Stimulated activated naive CD4-positive, alpha-beta T cell treated with Interleukin-2 at 50 U/mL for 16 hours (primary cell): ENCODE measurements around the gene NUMBL.

Experiments used
- DNase-seq: peaks from one replicate; lab custom pipeline; 2025; lab: John Stamatoyannopoulos, UW

The NUMBL gene

GRCh38 chr19:40716031-40716481, 25.6 kb upstream of the NUMBL start:
- peak; percentile 70 for DNase-seq

DNA sequence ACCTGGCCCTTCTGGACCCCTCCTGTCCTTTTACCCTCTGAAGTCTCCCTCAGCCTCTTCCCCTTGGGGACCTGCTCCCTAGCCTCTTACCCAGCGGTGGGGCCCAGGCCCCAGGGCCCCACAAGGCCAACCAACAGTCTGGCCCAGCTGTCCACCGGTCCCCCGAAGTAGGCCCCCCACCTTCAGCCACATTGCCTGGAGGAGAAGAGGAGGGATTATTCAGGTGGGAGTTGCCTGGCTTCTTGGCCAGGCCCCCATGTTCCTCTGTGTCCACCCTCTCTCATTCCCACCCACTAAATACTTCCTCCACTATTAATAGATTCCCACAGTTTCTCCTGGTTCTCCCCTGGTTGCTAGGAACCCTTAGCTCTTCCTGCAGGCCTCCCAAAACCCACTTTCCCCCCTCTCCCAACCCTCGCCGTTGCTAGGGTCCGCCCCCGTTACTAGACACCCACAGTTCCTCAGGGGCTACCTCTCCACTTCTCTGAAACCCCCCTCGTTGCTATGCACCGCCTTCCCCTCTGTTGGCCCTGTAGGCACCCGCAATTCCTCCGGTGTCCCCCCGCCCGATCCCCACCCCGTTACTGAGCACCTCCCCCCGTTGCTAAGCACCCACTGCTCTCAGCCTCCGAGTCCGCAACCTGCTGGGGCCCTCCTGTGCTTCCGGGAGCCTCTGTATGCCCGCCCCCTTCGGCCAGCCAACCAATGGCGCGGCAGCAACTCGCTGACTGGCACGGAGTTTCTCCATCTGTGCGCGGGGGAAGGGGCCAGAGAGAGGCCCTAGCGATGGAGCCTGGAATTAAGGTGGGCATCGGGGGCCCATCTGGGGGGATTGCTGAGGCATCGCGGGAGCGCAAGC, 24.2 kb upstream of the NUMBL start:
- DNase-seq, result peak; percentile 92

- DNase-seq, result no peak
Measured at GRCh38 chr19:40713939-40714338, 23.5 kb upstream of the NUMBL start.

- DNase-seq, result no peak
Measured at GRCh38 chr19:40709817-40710216, 19.4 kb upstream of the NUMBL start.

- DNase-seq, result no peak
Measured at GRCh38 chr19:40707615-40708014, 17.2 kb upstream of the NUMBL start.

- DNase-seq, result no peak
Measured at GRCh38 chr19:40705950-40706619, 15.6 kb upstream of the NUMBL start.

GRCh38 chr19:40705362-40705651, 14.9 kb upstream of the NUMBL start:
- no peak for DNase-seq

- no peak for DNase-seq
Measured at GRCh38 chr19:40704491-40705361, 14.3 kb upstream of the NUMBL start.

- DNase-seq, result no peak
Measured at GRCh38 chr19:40703029-40703755, 12.7 kb upstream of the NUMBL start.

GRCh38 chr19:40702337-40703012, 12.0 kb upstream of the NUMBL start:
- DNase-seq, result no peak

DNA sequence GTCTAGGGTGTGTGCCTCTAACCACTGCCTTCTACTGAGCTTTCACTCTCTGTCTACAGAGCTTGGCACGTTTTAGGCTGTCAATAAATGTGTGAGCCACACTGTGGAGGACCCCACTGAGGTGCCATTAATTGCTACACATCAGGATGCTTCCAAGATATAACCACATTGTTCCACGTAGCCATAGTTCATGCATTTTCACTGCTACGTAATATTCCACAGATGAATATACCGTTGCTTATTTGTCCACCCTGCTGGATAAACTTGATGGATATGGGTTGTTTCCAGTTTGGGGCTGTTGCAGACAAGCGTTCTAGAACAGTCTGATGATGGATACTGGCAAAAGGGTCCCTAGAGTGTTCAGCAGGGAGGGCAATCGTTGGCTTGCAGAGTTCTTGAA, 11.3 kb upstream of the NUMBL start:
- no peak for DNase-seq

- no peak for DNase-seq
Measured at GRCh38 chr19:40700083-40700482, 9.6 kb upstream of the NUMBL start.

DNA sequence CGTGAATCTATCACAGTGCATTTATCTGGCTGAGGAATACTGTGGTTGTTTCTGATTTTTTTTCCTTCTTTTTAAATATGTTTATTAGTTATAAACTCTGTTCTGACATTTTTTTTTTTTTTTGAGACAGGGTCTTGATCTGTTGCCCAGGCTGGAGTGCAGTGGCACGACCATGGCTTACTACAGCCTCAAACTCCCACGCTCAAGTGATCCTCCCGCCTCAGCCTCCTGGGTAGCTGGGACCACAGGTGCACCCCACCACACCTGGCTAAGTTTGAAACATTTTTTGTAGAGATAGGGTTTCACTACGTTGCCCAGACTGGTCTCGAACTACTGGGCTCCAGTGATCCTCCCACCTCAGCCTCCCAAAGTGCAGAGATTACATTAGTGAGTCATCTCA, 6.6 kb upstream of the NUMBL start:
- no peak for DNase-seq

- DNase-seq, result no peak
Measured at GRCh38 chr19:40695881-40696280, 5.4 kb upstream of the NUMBL start.

- DNase-seq, result no peak
Measured at GRCh38 chr19:40693896-40694295, 3.4 kb upstream of the NUMBL start.

- no peak for DNase-seq
Measured at GRCh38 chr19:40693150-40693788, 2.8 kb upstream of the NUMBL start.

DNA sequence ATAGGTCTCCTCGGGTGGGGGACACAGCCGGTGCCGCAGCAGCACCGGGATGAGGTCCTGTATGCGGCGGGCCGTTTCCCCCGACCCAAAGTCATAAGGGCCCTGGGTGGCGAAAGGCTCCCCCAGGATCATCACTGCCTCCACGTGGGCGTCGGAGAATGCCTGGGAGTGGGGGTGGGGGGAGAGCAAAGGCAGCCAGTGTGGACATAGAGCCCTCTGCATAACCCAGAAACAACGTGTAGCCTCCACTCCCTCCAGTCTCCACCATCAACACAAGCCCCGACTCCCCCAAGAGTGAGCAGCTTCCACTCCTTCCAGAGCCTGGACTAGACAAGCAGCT, 1.7 kb upstream of the NUMBL start:
- DNase-seq, result no peak

- no peak for DNase-seq
Measured at GRCh38 chr19:40691421-40692211, 1.2 kb upstream of the NUMBL start.

DNA sequence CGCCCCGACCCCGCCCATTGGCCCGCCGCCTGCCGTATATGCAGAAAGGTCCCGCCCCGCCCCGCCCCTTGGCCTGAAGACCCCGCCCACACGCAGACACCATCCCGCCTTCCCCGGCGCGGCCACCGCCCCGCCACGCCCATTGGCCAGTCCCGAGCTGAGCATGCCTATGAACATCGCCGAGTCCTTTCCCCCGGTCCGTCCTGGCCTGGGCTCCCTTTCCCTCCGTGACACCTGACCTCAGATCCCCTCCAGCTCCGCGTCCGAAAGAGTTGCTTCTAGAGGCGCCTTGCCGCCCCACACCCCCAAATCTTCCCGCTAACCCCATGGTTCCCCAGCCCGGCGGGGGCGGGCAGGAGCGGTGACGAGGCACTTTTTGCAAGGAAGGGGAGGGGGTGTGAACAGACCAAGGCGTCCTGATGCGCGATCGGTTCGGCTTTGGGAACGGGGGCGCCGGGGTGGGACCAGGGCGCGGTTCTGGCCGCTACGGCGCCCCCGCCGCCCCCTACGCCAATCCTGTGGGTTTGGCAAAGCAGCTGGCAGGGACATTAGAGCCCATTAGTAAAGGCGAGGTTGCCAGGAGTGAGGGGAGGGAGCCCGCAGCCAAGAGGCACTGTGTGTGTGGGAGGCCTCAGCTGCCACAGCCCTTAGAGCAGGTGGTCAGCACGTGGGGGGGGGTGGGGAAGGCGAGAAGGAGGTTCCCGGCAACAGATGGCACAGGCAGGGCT, 406 bp upstream of the NUMBL start:
- DNase-seq, result peak; percentile 92
